HepG2 (cell line): ENCODE measurements around the gene ABHD4. TPM values are rescaled to one million over a fixed set of nuclear protein-coding genes. Genes with fewer than 3 reads are reported as not detected.
A peak's percentile ranks its signal among the peaks of the same experiment; 100 is the strongest.

ENCODE experiments used
- FOXA1 ChIP-seq, 2 experiments: fragments of 450-650 bp in 1 of 2; sonication (generic) in 1 of 2; formaldehyde crosslinking in 1 of 2; IDR thresholded peaks; 2 replicates each; pipeline versions ENCODE4 v1.4.0 to v1.6.1; 2016 to 2020; ENCODE audit warnings: missing genetic modification reagents in 1 of 2
- HOMEZ ChIP-seq: IDR thresholded peaks from 2 replicates; pipeline ENCODE4 v1.6.1; 2016; ENCODE audit warnings: low read depth
- NCOA1 ChIP-seq: sonication (generic); formaldehyde crosslinking; IDR thresholded peaks from 2 replicates; pipeline ENCODE4 v1.9.0; 2021; ENCODE audit warnings: missing genetic modification reagents
- NCOA2 ChIP-seq: sonication (generic); formaldehyde crosslinking; IDR thresholded peaks from 2 replicates; pipeline ENCODE4 v1.8.0; 2022; ENCODE audit warnings: inconsistent platforms
- SOX5 ChIP-seq: IDR thresholded peaks from 2 replicates; pipeline ENCODE4 v1.6.1; 2016; ENCODE audit warnings: borderline replicate concordance
- TAF1 ChIP-seq: sonication (generic); formaldehyde crosslinking; IDR thresholded peaks from 2 replicates; pipeline ENCODE4 v1.4.0; 2020; ENCODE audit warnings: missing genetic modification reagents
- ZNF253 ChIP-seq: sonication (generic); formaldehyde crosslinking; IDR thresholded peaks from 2 replicates; pipeline ENCODE4 v1.8.0; 2022; ENCODE audit warnings: mild to moderate bottlenecking, missing genetic modification reagents, borderline replicate concordance
- ZNF468 ChIP-seq: sonication (generic); formaldehyde crosslinking; IDR thresholded peaks from 2 replicates; pipeline ENCODE4 v1.8.0; 2022; ENCODE audit warnings: mild to moderate bottlenecking, moderate library complexity, missing genetic modification reagents
- ZNF512B ChIP-seq: sonication (generic); formaldehyde crosslinking; IDR thresholded peaks from 2 replicates; pipeline ENCODE4 v1.5.1; 2020; ENCODE audit warnings: missing genetic modification reagents, mild to moderate bottlenecking, borderline replicate concordance
- ZNF564 ChIP-seq: sonication (generic); formaldehyde crosslinking; IDR thresholded peaks from 2 replicates; pipeline ENCODE4 v1.8.1; 2023; ENCODE audit warnings: mild to moderate bottlenecking, missing genetic modification reagents
- ZNF569 ChIP-seq: sonication (generic); formaldehyde crosslinking; IDR thresholded peaks from 2 replicates; pipeline ENCODE4 v1.5.0; 2020; ENCODE audit warnings: mild to moderate bottlenecking, missing genetic modification reagents, moderate library complexity, borderline replicate concordance
- ZNF737 ChIP-seq: sonication (generic); formaldehyde crosslinking; IDR thresholded peaks from 2 replicates; pipeline ENCODE4 v1.5.0; 2020; ENCODE audit warnings: missing genetic modification reagents, mild to moderate bottlenecking, borderline replicate concordance
- ZNF775 ChIP-seq: sonication (generic); formaldehyde crosslinking; IDR thresholded peaks from 2 replicates; pipeline ENCODE4 v1.4.0; 2020; ENCODE audit warnings: missing genetic modification reagents, mild to moderate bottlenecking, moderate library complexity, borderline replicate concordance
- ZNF781 ChIP-seq: sonication (generic); formaldehyde crosslinking; IDR thresholded peaks from 2 replicates; pipeline ENCODE4 v1.5.1; 2020; ENCODE audit warnings: borderline replicate concordance, mild to moderate bottlenecking, missing genetic modification reagents; ENCODE audit errors: not compliant biosample characterization
- ZNF792 ChIP-seq: IDR thresholded peaks from 2 replicates; pipeline ENCODE4 v1.6.1; 2016
- ZNF839 ChIP-seq: sonication (generic); formaldehyde crosslinking; IDR thresholded peaks from 2 replicates; pipeline ENCODE4 v1.4.0; 2020; ENCODE audit warnings: missing genetic modification reagents, mild to moderate bottlenecking, borderline replicate concordance
- ZSCAN25 ChIP-seq: sonication (generic); formaldehyde crosslinking; IDR thresholded peaks from 2 replicates; pipeline ENCODE4 v1.8.0; 2022; ENCODE audit warnings: mild to moderate bottlenecking, missing genetic modification reagents
- polyA plus RNA-seq, 8 experiments: library from polyadenylated mRNA; depleted of rRNA in 3 of 8; stranded (reverse) in 7 of 8; unstranded in 1 of 8; fragments of >200 nt; fragmentation: Illumina TruSeq in 4 of 8; extraction: Trizol in 4 of 8; gene quantifications; 2 replicates each; pipeline versions ENCODE4 v1.2.1 to v1.2.3, GENCODE V29; 2011 to 2016; ENCODE audit warnings: low read depth in 4 of 8, missing spikeins in 1 of 8, mixed read lengths in 1 of 8; ENCODE audit not compliant: insufficient read depth in 1 of 8
- total RNA-seq, 5 experiments: library from RNA; depleted of rRNA; stranded (reverse); fragments of >200 nt; fragmentation: Illumina TruSeq; extraction: Trizol; gene quantifications; 2 replicates each; pipeline ENCODE4 v1.2.3, GENCODE V29; 2016; ENCODE audit warnings: low read depth in 1 of 5
- TF ChIP-seq, protein P1 (sequence below): IDR thresholded peaks from 2 replicates; pipeline ENCODE4 v1.6.1; 2016; ENCODE audit warnings: missing compliant biosample characterization, missing genetic modification reagents, borderline replicate concordance

The ABHD4 gene
- total and polyA plus RNA-seq, 2 of the 13 experiments (the other 11 are each of a cell fraction or from before 2014, with no cell fraction given) = 16.1 to 47.5 TPM

GRCh38 chr14:22606380-22606779 lies 8.3 kb downstream of the ABHD4 start (continued):
- no peak for TF ChIP-seq ZNF512B (CRISPR knock-in tag)
- no peak for TF ChIP-seq ZNF569 (CRISPR knock-in tag)
- no peak for TF ChIP-seq ZNF839 (CRISPR knock-in tag)
- 0 out of 2 replicates have a peak, but pooled peaks have one; percentile 14 for TF ChIP-seq HOMEZ
- no peak for TF ChIP-seq ZSCAN25
- TF ChIP-seq TAF1 (CRISPR knock-in tag) = 0 out of 2 replicates have a peak, but pooled peaks have one; percentile 16
- no peak for TF ChIP-seq ZNF737 (CRISPR knock-in tag)
- TF ChIP-seq NCOA2 (CRISPR knock-in tag) = 0 out of 2 replicates have a peak, but pooled peaks have one; percentile 18
- TF ChIP-seq, protein P1, sequence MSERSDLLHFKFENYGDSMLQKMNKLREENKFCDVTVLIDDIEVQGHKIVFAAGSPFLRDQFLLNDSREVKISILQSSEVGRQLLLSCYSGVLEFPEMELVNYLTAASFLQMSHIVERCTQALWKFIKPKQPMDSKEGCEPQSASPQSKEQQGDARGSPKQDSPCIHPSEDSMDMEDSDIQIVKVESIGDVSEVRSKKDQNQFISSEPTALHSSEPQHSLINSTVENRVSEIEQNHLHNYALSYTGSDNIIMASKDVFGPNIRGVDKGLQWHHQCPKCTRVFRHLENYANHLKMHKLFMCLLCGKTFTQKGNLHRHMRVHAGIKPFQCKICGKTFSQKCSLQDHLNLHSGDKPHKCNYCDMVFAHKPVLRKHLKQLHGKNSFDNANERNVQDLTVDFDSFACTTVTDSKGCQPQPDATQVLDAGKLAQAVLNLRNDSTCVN = no peak
- no peak for TF ChIP-seq ZNF781 (CRISPR knock-in tag)
- peak; percentile 64; the same call in 1 of the 2 replicates for TF ChIP-seq SOX5
- TF ChIP-seq ZNF468 (CRISPR knock-in tag) = no peak
- no peak for TF ChIP-seq ZNF564 (CRISPR knock-in tag)
- no peak for TF ChIP-seq ZNF775 (CRISPR knock-in tag)
- no peak for TF ChIP-seq FOXA1 (IDR thresholded peaks at IDR 0.05)
- peak; percentile 56 for TF ChIP-seq FOXA1 (CRISPR knock-in tag; IDR thresholded peaks at IDR 0.05)
- TF ChIP-seq NCOA1 (CRISPR knock-in tag) = no peak
- 0 out of 2 replicates have a peak, but pooled peaks have one; percentile 28 for TF ChIP-seq ZNF253 (CRISPR knock-in tag)
- TF ChIP-seq ZNF792 (CRISPR knock-in tag) = 0 out of 2 replicates have a peak, but pooled peaks have one; percentile 38
